Measurements from ENCODE around the gene NPDC1.
"Not testable (repeated sequence)": the region's sequence is repeated elsewhere in the genome, so short reads cannot be mapped to it uniquely, and the experiment has no call there.

Gene NPDC1

GRCh38 chr9:137038916-137039315, 7.1 kb downstream of the NPDC1 start:
- no peak for DNase-seq

GRCh38 chr9:137037483-137037882, 8.5 kb downstream of the NPDC1 start:
- DNase-seq = no peak

- no peak for DNase-seq
These were observed 8.9 kb downstream of the NPDC1 start for GRCh38 chr9:137037035-137037434.

- no peak for DNase-seq
These were observed 10.0 kb downstream of the NPDC1 start for GRCh38 chr9:137035937-137036336.

GRCh38 chr9:137035507-137035834, 10.5 kb downstream of the NPDC1 start:
- no peak for DNase-seq

- peak; percentile 83 for DNase-seq
These were observed 11.1 kb downstream of the NPDC1 start for GRCh38 chr9:137034709-137035506.

GRCh38 chr9:137034039-137034708, 11.8 kb downstream of the NPDC1 start:
- no peak for DNase-seq

- DNase-seq = not testable (repeated sequence)
These were observed 12.5 kb downstream of the NPDC1 start for GRCh38 chr9:137033481-137033880.

GRCh38 chr9:137032858-137033257, 13.1 kb downstream of the NPDC1 start:
- DNase-seq = no peak

- DNase-seq = no peak
These were observed 13.9 kb downstream of the NPDC1 start, which contains the start of gene FUT7 for GRCh38 chr9:137031904-137032640. Gene FUT7, minus strand, starts transcription at chr9:137032088. Its CDS starts 97 bp downstream, at chr9:137031991.

GRCh38 chr9:137030538-137031527, 15.1 kb downstream of the NPDC1 start:
- DNase-seq = no peak

GRCh38 chr9:137030006-137030405, 16.0 kb downstream of the NPDC1 start:
- DNase-seq = no peak

- DNase-seq = peak; percentile 29
These were observed 16.7 kb downstream of the NPDC1 start for GRCh38 chr9:137029058-137029936.

- DNase-seq = peak; percentile 37
These were observed 17.5 kb downstream of the NPDC1 start for GRCh38 chr9:137028263-137029057.

- DNase-seq = no peak
These were observed 18.4 kb downstream of the NPDC1 start, which contains the start of gene ABCA2 for GRCh38 chr9:137027369-137028262. Gene ABCA2, minus strand, starts transcription at chr9:137028237. Its CDS starts 97 bp downstream, at chr9:137028140.

GRCh38 chr9:137026828-137027227, 19.1 kb downstream of the NPDC1 start:
- peak; percentile 31 for DNase-seq

- no peak for DNase-seq
These were observed 19.6 kb downstream of the NPDC1 start for GRCh38 chr9:137026384-137026783.

GRCh38 chr9:137025517-137025966, 20.4 kb downstream of the NPDC1 start:
- DNase-seq = peak; percentile 20

- no peak for DNase-seq
These were observed 22.4 kb downstream of the NPDC1 start for GRCh38 chr9:137023583-137023991.

Data from NCI-H1092 (cell line).